Measurements from ENCODE around the gene HMSD. TPM values are rescaled to one million over a fixed set of nuclear protein-coding genes. Genes with fewer than 3 reads are reported as not detected.

HMSD gene
- polyA plus RNA-seq, 1 of the 3 experiments (the other 2 are of a cell fraction) = not detected

DNA sequence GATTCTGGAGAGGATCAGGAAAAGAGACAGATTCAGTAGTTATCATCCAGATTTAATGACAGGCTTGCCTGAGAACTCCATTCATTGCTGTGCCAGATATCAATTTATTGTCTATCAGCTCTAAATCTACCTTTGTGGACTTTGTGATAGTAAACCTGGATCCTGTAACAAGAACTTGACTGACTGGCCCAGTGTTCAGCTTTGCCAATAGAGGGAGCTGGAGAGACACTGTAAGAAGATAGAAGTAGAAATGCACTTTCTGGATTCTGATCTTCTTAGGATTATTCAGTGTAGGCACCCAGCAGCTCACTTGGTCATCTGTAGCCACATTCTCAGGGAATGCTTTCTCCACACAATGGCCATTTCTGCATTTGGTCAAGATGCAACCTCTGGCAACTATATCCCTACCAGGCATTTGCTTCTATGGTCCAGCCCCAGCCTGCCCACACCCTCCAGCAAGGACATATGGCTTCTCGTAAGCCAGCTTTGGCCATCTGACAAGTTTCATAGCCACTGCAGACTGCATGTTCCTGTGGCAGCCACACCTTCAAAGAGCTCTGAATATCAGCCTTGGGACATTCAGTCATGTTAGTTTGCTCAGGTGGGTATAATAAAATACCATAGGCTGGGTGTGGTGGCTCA lies 14.6 kb downstream of the HMSD start:
- 60% methylated on average over 1 of the region's 1 CpG for WGBS (ENCODE audit: low lambda C conversion rate)
- H3K27me3 ChIP-seq (ENCODE audit: insufficient read depth) = peaks cover 12% of the 10 kb centered on the region; the same call in 1 of the 2 replicates
- peaks cover 3% of the 10 kb centered on the region for H3F3A ChIP-seq (replicated peaks; ENCODE audit: insufficient read depth)
- H4K20me1 ChIP-seq (ENCODE audit: insufficient read depth) = no peaks in the 10 kb centered on the region
- no peaks in the 10 kb centered on the region for H3K9me3 ChIP-seq
- no peaks in the 10 kb centered on the region for H3K9me2 ChIP-seq
- ChIA-PET CTCF (interaction anchor here (0.5 to 3.5 kb wide), 19 partner anchors 9 to 1971 kb away, joined by 3 to 18 read pairs (median 4); partner anchors contain the start of gene HMSD), POLR2A (no interaction called here)
- H3K4me3 ChIP-seq (ENCODE audit: low read depth in 2 of 2, low read length in 1 of 2) = no peak overlapping the region
- no peaks in the 10 kb centered on the region for H3K36me3 ChIP-seq (replicated peaks in 1 of 2; ENCODE audit: control insufficient read depth in 1 of 2, insufficient read depth in 2 of 2, low read length in 1 of 2)
- H3K4me2 ChIP-seq = no peak overlapping the region
- DNase-seq = peak; percentile 15
- H3K9ac ChIP-seq = no peak overlapping the region
- H3K27ac ChIP-seq (ENCODE audit: low read depth in 2 of 2, low read length in 1 of 2) = no peak overlapping the region
- H3K4me1 ChIP-seq (ENCODE audit: control insufficient read depth in 1 of 2, insufficient read depth in 2 of 2, low read depth in 1 of 2, low read length in 1 of 2) = no peaks in the 10 kb centered on the region
- no peak overlapping the region for H2AFZ ChIP-seq (ENCODE audit: low read depth)
- peak; percentile 61 for TF ChIP-seq SMC3 (IDR thresholded peaks at IDR 0.05; ENCODE audit: low read depth, low read length)
- TF ChIP-seq RXRA (IDR thresholded peaks at IDR 0.05; ENCODE audit: borderline replicate concordance, low read depth) = no peak
- peak; percentile 70 for TF ChIP-seq RAD21 (IDR thresholded peaks at IDR 0.05; ENCODE audit: low read length)
- TF ChIP-seq, protein P1, sequence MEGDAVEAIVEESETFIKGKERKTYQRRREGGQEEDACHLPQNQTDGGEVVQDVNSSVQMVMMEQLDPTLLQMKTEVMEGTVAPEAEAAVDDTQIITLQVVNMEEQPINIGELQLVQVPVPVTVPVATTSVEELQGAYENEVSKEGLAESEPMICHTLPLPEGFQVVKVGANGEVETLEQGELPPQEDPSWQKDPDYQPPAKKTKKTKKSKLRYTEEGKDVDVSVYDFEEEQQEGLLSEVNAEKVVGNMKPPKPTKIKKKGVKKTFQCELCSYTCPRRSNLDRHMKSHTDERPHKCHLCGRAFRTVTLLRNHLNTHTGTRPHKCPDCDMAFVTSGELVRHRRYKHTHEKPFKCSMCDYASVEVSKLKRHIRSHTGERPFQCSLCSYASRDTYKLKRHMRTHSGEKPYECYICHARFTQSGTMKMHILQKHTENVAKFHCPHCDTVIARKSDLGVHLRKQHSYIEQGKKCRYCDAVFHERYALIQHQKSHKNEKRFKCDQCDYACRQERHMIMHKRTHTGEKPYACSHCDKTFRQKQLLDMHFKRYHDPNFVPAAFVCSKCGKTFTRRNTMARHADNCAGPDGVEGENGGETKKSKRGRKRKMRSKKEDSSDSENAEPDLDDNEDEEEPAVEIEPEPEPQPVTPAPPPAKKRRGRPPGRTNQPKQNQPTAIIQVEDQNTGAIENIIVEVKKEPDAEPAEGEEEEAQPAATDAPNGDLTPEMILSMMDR (IDR thresholded peaks at IDR 0.05) = peak; percentile 84
- no peak for TF ChIP-seq MXI1 (IDR thresholded peaks at IDR 0.05; ENCODE audit: low read depth, low read length)
- no peaks in the 10 kb centered on the region for H3K79me2 ChIP-seq (ENCODE audit: insufficient read depth)

GRCh38 chr18:63964908-63965307 lies 15.8 kb downstream of the HMSD start:
- no peak overlapping the region for H2AFZ ChIP-seq (ENCODE audit: low read depth)
- ChIA-PET POLR2A (no interaction called here), CTCF (interaction anchor here (0.9 to 3.5 kb wide), 7 partner anchors 11 to 30 kb away, joined by 3 to 18 read pairs (median 15); partner anchors contain the start of gene HMSD)
- no peaks in the 10 kb centered on the region for H3K9me3 ChIP-seq
- H3K4me2 ChIP-seq = no peak overlapping the region
- peaks cover 7% of the 10 kb centered on the region for H3F3A ChIP-seq (replicated peaks; ENCODE audit: insufficient read depth)
- TF ChIP-seq POLR2AphosphoS5 (IDR thresholded peaks at IDR 0.05; ENCODE audit: low read depth, low read length) (no peak), SIN3A (IDR thresholded peaks at IDR 0.05; ENCODE audit: borderline replicate concordance, low read depth, low read length) (no peak), GATA2 (CRISPR knock-in tag; IDR thresholded peaks at IDR 0.05) (no peak), REST (IDR thresholded peaks at IDR 0.05; ENCODE audit: low read depth, low read length) (no peak), RAD21 (IDR thresholded peaks at IDR 0.05; ENCODE audit: low read length) (no peak), FOXJ3 (CRISPR knock-in tag; IDR thresholded peaks at IDR 0.05) (no peak), TCF12 (IDR thresholded peaks at IDR 0.05) (no peak)
- TF ChIP-seq, protein P1 (IDR thresholded peaks at IDR 0.05) = no peak
- TF ChIP-seq, protein P2, sequence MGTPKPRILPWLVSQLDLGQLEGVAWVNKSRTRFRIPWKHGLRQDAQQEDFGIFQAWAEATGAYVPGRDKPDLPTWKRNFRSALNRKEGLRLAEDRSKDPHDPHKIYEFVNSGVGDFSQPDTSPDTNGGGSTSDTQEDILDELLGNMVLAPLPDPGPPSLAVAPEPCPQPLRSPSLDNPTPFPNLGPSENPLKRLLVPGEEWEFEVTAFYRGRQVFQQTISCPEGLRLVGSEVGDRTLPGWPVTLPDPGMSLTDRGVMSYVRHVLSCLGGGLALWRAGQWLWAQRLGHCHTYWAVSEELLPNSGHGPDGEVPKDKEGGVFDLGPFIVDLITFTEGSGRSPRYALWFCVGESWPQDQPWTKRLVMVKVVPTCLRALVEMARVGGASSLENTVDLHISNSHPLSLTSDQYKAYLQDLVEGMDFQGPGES (IDR thresholded peaks at IDR 0.05; ENCODE audit: low read depth, low read length) = no peak
- TF ChIP-seq, protein P3, sequence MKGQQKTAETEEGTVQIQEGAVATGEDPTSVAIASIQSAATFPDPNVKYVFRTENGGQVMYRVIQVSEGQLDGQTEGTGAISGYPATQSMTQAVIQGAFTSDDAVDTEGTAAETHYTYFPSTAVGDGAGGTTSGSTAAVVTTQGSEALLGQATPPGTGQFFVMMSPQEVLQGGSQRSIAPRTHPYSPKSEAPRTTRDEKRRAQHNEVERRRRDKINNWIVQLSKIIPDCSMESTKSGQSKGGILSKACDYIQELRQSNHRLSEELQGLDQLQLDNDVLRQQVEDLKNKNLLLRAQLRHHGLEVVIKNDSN (IDR thresholded peaks at IDR 0.05; ENCODE audit: borderline replicate concordance, low read depth) = no peak
- no peaks in the 10 kb centered on the region for H3K9me2 ChIP-seq
- no peaks in the 10 kb centered on the region for H4K20me1 ChIP-seq (ENCODE audit: insufficient read depth)
- peaks cover 12% of the 10 kb centered on the region; the same call in 1 of the 2 replicates for H3K27me3 ChIP-seq (ENCODE audit: insufficient read depth)
- no peaks in the 10 kb centered on the region for H3K79me2 ChIP-seq (ENCODE audit: insufficient read depth)
- H3K4me1 ChIP-seq (ENCODE audit: control insufficient read depth in 1 of 2, insufficient read depth in 2 of 2, low read depth in 1 of 2, low read length in 1 of 2) = peaks cover 0 to 7% of the 10 kb centered on the region in 2 experiments; a peak in 3 of 4 replicates
- no peaks in the 10 kb centered on the region for H3K36me3 ChIP-seq (replicated peaks in 1 of 2; ENCODE audit: control insufficient read depth in 1 of 2, insufficient read depth in 2 of 2, low read length in 1 of 2)
- DNase-seq = no peak
- no peak overlapping the region for H3K9ac ChIP-seq
- no peak overlapping the region for H3K4me3 ChIP-seq (ENCODE audit: low read depth in 2 of 2, low read length in 1 of 2)
- no peak overlapping the region for H3K27ac ChIP-seq (ENCODE audit: low read depth in 2 of 2, low read length in 1 of 2)
